OCI-LY7 (cell line): ENCODE results near the gene MSH2. TPM values are rescaled to one million over a fixed set of nuclear protein-coding genes. Genes with fewer than 3 reads are reported as not detected.

Source experiments
- BruUV-seq: library from RNA; stranded (reverse); fragments of 400-500 nt; replicated peaks from 2 replicates; lab custom pipeline; 2021; lab: Mats Ljungman, UMichigan
- CTCF ChIA-PET: fragments of 300-600 bp; sonication (Branson Sonifier 250); formaldehyde crosslinking; loops from one replicate; lab custom pipeline; 2022; ENCODE audit warnings: antibody characterized with exemption; ENCODE audit not compliant: unreplicated experiment; lab: Charles Lee
- POLR2A ChIA-PET: fragments of 300-600 bp; sonication (Branson Sonifier 250); formaldehyde crosslinking; loops from one replicate; lab custom pipeline; 2022; ENCODE audit warnings: antibody characterized with exemption; lab: Charles Lee
- DNase-seq: peaks from one replicate; pipeline ENCODE4 v3.0.0-alpha.2; 2015; ENCODE audit warnings: low spot score
- H2AFZ ChIP-seq: fragments of 200-600 bp; sonication (generic), shearing (Covaris generic); 2 replicates; pipeline ENCODE4 v1.6.1; 2014; ENCODE audit warnings: mild to moderate bottlenecking, antibody characterized with exemption, low read length, moderate library complexity
- H3K27ac ChIP-seq: fragments of 200-600 bp; sonication (generic); 2 replicates; pipeline ENCODE4 v1.5.1; 2014; ENCODE audit warnings: mixed run types, low read depth, mild to moderate bottlenecking, moderate library complexity, low read length, inconsistent platforms; ENCODE audit not compliant: poor library complexity, severe bottlenecking
- H3K36me3 ChIP-seq: fragments of 200-600 bp; sonication (generic); 2 replicates; pipeline ENCODE4 v1.6.1; 2014; ENCODE audit warnings: mild to moderate bottlenecking, antibody characterized with exemption, low read length, moderate library complexity, mixed read lengths; ENCODE audit not compliant: insufficient read depth
- H3K4me1 ChIP-seq: fragments of 200-600 bp; sonication (generic); 2 replicates; pipeline ENCODE4 v1.5.1; 2014; ENCODE audit warnings: mild to moderate bottlenecking, low read length; ENCODE audit not compliant: insufficient read depth, poor library complexity, severe bottlenecking
- H3K4me2 ChIP-seq: fragments of 200-600 bp; sonication (generic); 2 replicates; pipeline ENCODE4 v1.6.1; 2014; ENCODE audit warnings: mild to moderate bottlenecking, low read length
- H3K4me3 ChIP-seq: fragments of 200-600 bp; sonication (generic); 2 replicates; pipeline ENCODE4 v1.5.1; 2014; ENCODE audit warnings: mild to moderate bottlenecking, low read depth, low read length; ENCODE audit not compliant: poor library complexity, severe bottlenecking
- H3K79me2 ChIP-seq: fragments of 200-600 bp; sonication (generic); 2 replicates; pipeline ENCODE4 v1.6.1; 2016; ENCODE audit warnings: low read depth, mild to moderate bottlenecking, low read length, moderate library complexity, mixed read lengths; ENCODE audit not compliant: insufficient read depth
- H3K9me2 ChIP-seq: fragments of 200-600 bp; sonication (generic); 2 replicates; pipeline ENCODE4 v1.6.1; 2016; ENCODE audit warnings: mild to moderate bottlenecking, low read length, mixed read lengths; ENCODE audit not compliant: insufficient read depth
- H3K9me3 ChIP-seq: fragments of 200-600 bp; sonication (generic); 2 replicates; pipeline ENCODE4 v1.6.1; 2014; ENCODE audit warnings: mild to moderate bottlenecking, mixed run types, low read length, mixed read lengths
- H4K20me1 ChIP-seq: fragments of 200-600 bp; sonication (generic); 2 replicates; pipeline ENCODE4 v1.6.1; 2014; ENCODE audit warnings: mild to moderate bottlenecking, antibody characterized with exemption, low read length, moderate library complexity, mixed read lengths; ENCODE audit not compliant: insufficient read depth
- CTCF ChIP-seq: fragments of 200-600 bp; sonication (generic); conservative IDR thresholded peaks from 2 replicates; pipeline ENCODE4 v1.5.1; 2014; ENCODE audit warnings: mild to moderate bottlenecking, antibody characterized with exemption, low read length, moderate library complexity, mixed read lengths
- EZH2phosphoT487 ChIP-seq: fragments of 200-600 bp; sonication (generic); IDR thresholded peaks from 2 replicates; pipeline ENCODE4 v1.6.1; 2018; ENCODE audit warnings: low read depth, borderline replicate concordance, mild to moderate bottlenecking, mixed run types, antibody characterized with exemption, low read length, moderate library complexity, mixed read lengths
- intact Hi-C: fragments of 100-400 bp; cut with micrococcal nuclease; formaldehyde crosslinking; loops from one replicate; pipeline ENCODE4 v1.10.0; 2022; ENCODE audit not compliant: unreplicated experiment
- microRNA-seq: library from miRNA; unstranded; fragments of <30 nt; microRNA quantifications from one replicate; pipeline ENCODE4 v1.2.0, GENCODE V29; 2022; ENCODE audit warnings: borderline replicate concordance
- small RNA-seq: library from RNA; depleted of rRNA; stranded (forward); fragments of <200 nt; gene quantifications from one replicate; pipeline ENCODE3, GENCODE V24; 2014
- total RNA-seq, 2 experiments: library from RNA; depleted of rRNA in 1 of 2; stranded (reverse); fragments of >200 nt in 1 of 2; shearing (Covaris generic) in 1 of 2; gene quantifications; 2 replicates each; pipeline ENCODE4 v1.2.3, GENCODE V29; 2014 to 2022

The MSH2 gene
- total RNA-seq, 2 experiments from 2014 or later: 96.8 to 97.8 TPM

- POLR2A ChIA-PET: no interaction called here
- DNase-seq: no peak
- CTCF ChIA-PET: no interaction called here
- Histone ChIP-seq H4K20me1 (no peaks in the 10 kb centered on the region), H3K79me2 (no peaks in the 10 kb centered on the region), H2AFZ (no peak overlapping the region), H3K9me3 (no peaks in the 10 kb centered on the region), H3K27ac (no peak overlapping the region), H3K9me2 (no peaks in the 10 kb centered on the region), H3K4me1 (peaks cover 4% of the 10 kb centered on the region), H3K4me2 (no peak overlapping the region), H3K36me3 (peaks cover 2% of the 10 kb centered on the region; the same call in 1 of the 2 replicates), H3K4me3 (no peak overlapping the region)
- TF ChIP-seq CTCF: no peak
- no peak for TF ChIP-seq EZH2phosphoT487
- intact Hi-C loops: no loop called here
- BruUV-seq: no TSS peak
Observed at GRCh38 chr2:47530105-47530760, 127.3 kb downstream of the MSH2 start.

- H3K9me2 ChIP-seq: no peaks in the 10 kb centered on the region
- peaks cover 5% of the 10 kb centered on the region for H3K4me1 ChIP-seq
- no peak overlapping the region for H3K4me2 ChIP-seq
- peaks cover 2% of the 10 kb centered on the region; the same call in 1 of the 2 replicates for H3K36me3 ChIP-seq
- TF ChIP-seq CTCF: no peak
- no peak for TF ChIP-seq EZH2phosphoT487
- CTCF ChIA-PET: no interaction called here
- intact Hi-C loops: no loop called here
- no TSS peak for BruUV-seq
- POLR2A ChIA-PET: interaction anchor here (1.0 kb wide), 1 partner anchor 18 kb away, joined by 3 read pairs; no protein-coding TSS in a partner anchor
- H3K79me2 ChIP-seq: no peaks in the 10 kb centered on the region
- no peaks in the 10 kb centered on the region for H3K9me3 ChIP-seq
- DNase-seq: no peak
- no peak overlapping the region for H3K4me3 ChIP-seq
- no peak overlapping the region for H3K27ac ChIP-seq
- H2AFZ ChIP-seq: no peak overlapping the region
- no peaks in the 10 kb centered on the region for H4K20me1 ChIP-seq
Observed at GRCh38 chr2:47531378-47532042, 128.6 kb downstream of the MSH2 start.

Small RNA genes lying within 50 kb of the gene (microRNA-seq; reads per million reads assigned to microRNA genes)
- gene MIR559: not detected

Small RNA genes lying within 50 kb of the gene (small RNA-seq; reads per million reads assigned to genes)
- gene MIR559 (not detected), gene RF00017 (not detected), gene RN7SKP119 (1.1 reads per million, percentile 55 among the genes with 10 or more reads in this experiment)

Other genes starting within 250 kb of the MSH2 start
- gene STPG4, start 247.8 kb upstream of the MSH2 start, total RNA-seq (2014; rRNA removed; shearing (Covaris generic)): 0.08 TPM in 1 of 2 replicates, not detected in the other
- gene STPG4, start 247.8 kb upstream of the MSH2 start, total RNA-seq (2022): 0.68 and 0.72 TPM in 2 replicates
- 407 and 572 TPM in 2 replicates for gene CALM2, start 226.6 kb upstream of the MSH2 start, total RNA-seq (2014; rRNA removed; shearing (Covaris generic))
- gene CALM2, start 226.6 kb upstream of the MSH2 start, total RNA-seq (2022): 562 and 598 TPM in 2 replicates
- gene EPCAM, start 33.8 kb upstream of the MSH2 start, total RNA-seq (2014; rRNA removed; shearing (Covaris generic)): not detected in 2 replicates
- not detected in 2 replicates for gene EPCAM, start 33.8 kb upstream of the MSH2 start, total RNA-seq (2022)
- 2.1 and 3.8 TPM in 2 replicates for gene KCNK12, start 167.8 kb downstream of the MSH2 start, total RNA-seq (2014; rRNA removed; shearing (Covaris generic))
- 3.6 and 4.1 TPM in 2 replicates for gene KCNK12, start 167.8 kb downstream of the MSH2 start, total RNA-seq (2022)